ENCODE results near the gene OR14I1.

The OR14I1 gene

GRCh38 chr1:248714248-248714647 lies 11.7 kb upstream of the OR14I1 start:
- H3K27me3 Mint-ChIP-seq (ENCODE audit: low read depth), result no peaks in the 10 kb centered on the region
- H3K4me1 Mint-ChIP-seq, result no peaks in the 10 kb centered on the region
- no peak overlapping the region for H3K4me3 Mint-ChIP-seq
- H3K9me3 Mint-ChIP-seq, result peaks cover 57% of the 10 kb centered on the region
- no peak overlapping the region for H3K27ac Mint-ChIP-seq
- no peaks in the 10 kb centered on the region for H3K36me3 Mint-ChIP-seq (ENCODE audit: low read depth)
- TF ChIP-seq, protein P1, sequence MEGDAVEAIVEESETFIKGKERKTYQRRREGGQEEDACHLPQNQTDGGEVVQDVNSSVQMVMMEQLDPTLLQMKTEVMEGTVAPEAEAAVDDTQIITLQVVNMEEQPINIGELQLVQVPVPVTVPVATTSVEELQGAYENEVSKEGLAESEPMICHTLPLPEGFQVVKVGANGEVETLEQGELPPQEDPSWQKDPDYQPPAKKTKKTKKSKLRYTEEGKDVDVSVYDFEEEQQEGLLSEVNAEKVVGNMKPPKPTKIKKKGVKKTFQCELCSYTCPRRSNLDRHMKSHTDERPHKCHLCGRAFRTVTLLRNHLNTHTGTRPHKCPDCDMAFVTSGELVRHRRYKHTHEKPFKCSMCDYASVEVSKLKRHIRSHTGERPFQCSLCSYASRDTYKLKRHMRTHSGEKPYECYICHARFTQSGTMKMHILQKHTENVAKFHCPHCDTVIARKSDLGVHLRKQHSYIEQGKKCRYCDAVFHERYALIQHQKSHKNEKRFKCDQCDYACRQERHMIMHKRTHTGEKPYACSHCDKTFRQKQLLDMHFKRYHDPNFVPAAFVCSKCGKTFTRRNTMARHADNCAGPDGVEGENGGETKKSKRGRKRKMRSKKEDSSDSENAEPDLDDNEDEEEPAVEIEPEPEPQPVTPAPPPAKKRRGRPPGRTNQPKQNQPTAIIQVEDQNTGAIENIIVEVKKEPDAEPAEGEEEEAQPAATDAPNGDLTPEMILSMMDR (IDR thresholded peaks at IDR 0.05; ENCODE audit: unreplicated experiment in 3 of 3), result no peak

GRCh38 chr1:248710305-248710900 lies 7.8 kb upstream of the OR14I1 start:
- H3K4me1 Mint-ChIP-seq, result no peaks in the 10 kb centered on the region
- TF ChIP-seq, protein P1 (IDR thresholded peaks at IDR 0.05; ENCODE audit: unreplicated experiment in 3 of 3), result no peak
- peaks cover 62% of the 10 kb centered on the region for H3K9me3 Mint-ChIP-seq
- no peak overlapping the region for H3K27ac Mint-ChIP-seq
- H3K36me3 Mint-ChIP-seq (ENCODE audit: low read depth), result no peaks in the 10 kb centered on the region
- H3K4me3 Mint-ChIP-seq, result no peak overlapping the region
- no peaks in the 10 kb centered on the region for H3K27me3 Mint-ChIP-seq (ENCODE audit: low read depth)

DNA sequence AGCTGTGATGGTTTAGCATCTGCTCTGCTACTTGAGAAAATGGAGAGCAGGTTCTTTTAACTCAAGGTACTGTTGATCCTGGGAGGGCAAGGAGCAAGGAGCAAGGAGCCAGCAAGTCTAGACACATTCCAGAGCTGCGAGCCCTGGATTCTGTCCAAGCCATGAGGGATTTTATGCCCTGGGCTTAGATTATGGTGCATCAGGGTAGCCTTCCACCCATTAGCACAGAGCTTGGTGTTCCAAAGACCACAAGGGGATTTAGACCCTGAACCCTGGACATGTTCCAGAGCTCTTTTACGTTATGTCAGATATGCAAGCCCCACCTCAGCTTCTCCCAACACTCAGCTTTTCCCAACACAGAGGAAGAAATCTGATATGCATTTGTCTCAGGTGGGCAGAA lies 2.0 kb upstream of the OR14I1 start:
- H3K27me3 Mint-ChIP-seq (ENCODE audit: low read depth), result no peaks in the 10 kb centered on the region
- no peak overlapping the region for H3K27ac Mint-ChIP-seq
- no peaks in the 10 kb centered on the region for H3K4me1 Mint-ChIP-seq
- H3K36me3 Mint-ChIP-seq (ENCODE audit: low read depth), result no peaks in the 10 kb centered on the region
- peaks cover 40% of the 10 kb centered on the region for H3K9me3 Mint-ChIP-seq
- no peak overlapping the region for H3K4me3 Mint-ChIP-seq
- TF ChIP-seq, protein P1 (IDR thresholded peaks at IDR 0.05; ENCODE audit: unreplicated experiment in 3 of 3), result no peak

DNA sequence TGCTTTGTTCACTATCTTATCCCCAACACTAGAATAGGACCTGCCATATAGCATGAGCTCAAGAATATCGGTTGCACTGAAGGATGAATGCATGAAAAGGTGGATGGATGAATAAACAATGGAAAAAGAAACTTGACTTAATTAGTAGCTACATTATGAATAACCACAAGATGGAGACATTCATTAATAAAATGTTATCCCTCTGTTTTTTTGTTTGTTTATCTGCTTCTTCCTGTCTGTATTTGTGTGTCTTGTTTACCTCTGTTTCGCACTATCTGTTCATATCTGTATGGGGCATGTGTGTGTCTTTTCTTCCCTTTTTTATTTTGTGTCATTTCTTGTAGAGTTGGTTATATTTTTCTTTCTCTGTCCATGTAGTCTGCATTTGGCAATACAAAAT lies 1.1 kb upstream of the OR14I1 start:
- TF ChIP-seq, protein P1 (IDR thresholded peaks at IDR 0.05; ENCODE audit: unreplicated experiment in 3 of 3), result no peak
- Mint-ChIP-seq H3K36me3 (ENCODE audit: low read depth) (no peaks in the 10 kb centered on the region), H3K4me1 (no peaks in the 10 kb centered on the region), H3K27me3 (ENCODE audit: low read depth) (no peaks in the 10 kb centered on the region), H3K9me3 (peaks cover 38% of the 10 kb centered on the region), H3K4me3 (no peak overlapping the region), H3K27ac (no peak overlapping the region)

- peaks cover 34% of the 10 kb centered on the region for H3K9me3 Mint-ChIP-seq
- no peaks in the 10 kb centered on the region for H3K36me3 Mint-ChIP-seq (ENCODE audit: low read depth)
- H3K4me1 Mint-ChIP-seq, result no peaks in the 10 kb centered on the region
- H3K27ac Mint-ChIP-seq, result no peak overlapping the region
- TF ChIP-seq, protein P1 (IDR thresholded peaks at IDR 0.05; ENCODE audit: unreplicated experiment in 3 of 3), result no peak
- H3K27me3 Mint-ChIP-seq (ENCODE audit: low read depth), result no peaks in the 10 kb centered on the region
- no peak overlapping the region for H3K4me3 Mint-ChIP-seq
Measured at GRCh38 chr1:248699099-248699498, 3.5 kb downstream of the OR14I1 start.

- peaks cover 41% of the 10 kb centered on the region for H3K9me3 Mint-ChIP-seq
- TF ChIP-seq, protein P1 (IDR thresholded peaks at IDR 0.05; ENCODE audit: unreplicated experiment in 3 of 3), result no peak
- no peaks in the 10 kb centered on the region for H3K4me1 Mint-ChIP-seq
- no peak overlapping the region for H3K4me3 Mint-ChIP-seq
- no peaks in the 10 kb centered on the region for H3K36me3 Mint-ChIP-seq (ENCODE audit: low read depth)
- no peaks in the 10 kb centered on the region for H3K27me3 Mint-ChIP-seq (ENCODE audit: low read depth)
- H3K27ac Mint-ChIP-seq, result no peak overlapping the region
Measured at GRCh38 chr1:248697907-248698306, 4.7 kb downstream of the OR14I1 start.

Data from nephron (organoid).